ENCODE data around the gene SLC6A3. TPM values are rescaled to one million over a fixed set of nuclear protein-coding genes. Genes with fewer than 3 reads are reported as not detected.

SLC6A3 gene
- total RNA-seq, 2 donors from 2014 or later, result not detected

GRCh38 chr5:1472964-1473628 is 27.9 kb upstream of the SLC6A3 start:
- Mint-ChIP-seq H3K9me3 (no peaks in the 10 kb centered on the region), H3K36me3 (ENCODE audit: low read depth) (peaks cover 46% of the 10 kb centered on the region), H3K4me3 (no peak overlapping the region), H3K27me3 (no peaks in the 10 kb centered on the region), H3K27ac (no peak overlapping the region), H3K4me1 (no peaks in the 10 kb centered on the region)
- no peak for ATAC-seq (replicated peaks)

GRCh38 chr5:1471997-1472963 is 27.0 kb upstream of the SLC6A3 start:
- Mint-ChIP-seq H3K27me3 (no peaks in the 10 kb centered on the region), H3K9me3 (no peaks in the 10 kb centered on the region), H3K36me3 (ENCODE audit: low read depth) (peaks cover 40% of the 10 kb centered on the region), H3K4me3 (no peak overlapping the region), H3K27ac (no peak overlapping the region), H3K4me1 (no peaks in the 10 kb centered on the region)
- ATAC-seq (replicated peaks), result no peak

- no peak overlapping the region for H3K4me3 Mint-ChIP-seq
- peaks cover 31% of the 10 kb centered on the region for H3K36me3 Mint-ChIP-seq (ENCODE audit: low read depth)
- H3K27ac Mint-ChIP-seq, result no peak overlapping the region
- no peaks in the 10 kb centered on the region for H3K27me3 Mint-ChIP-seq
- ATAC-seq (replicated peaks), result no peak
- no peaks in the 10 kb centered on the region for H3K9me3 Mint-ChIP-seq
- H3K4me1 Mint-ChIP-seq, result no peaks in the 10 kb centered on the region
Observed at GRCh38 chr5:1471240-1471853, 26.1 kb upstream of the SLC6A3 start.

GRCh38 chr5:1470762-1471211 is 25.5 kb upstream of the SLC6A3 start:
- Mint-ChIP-seq H3K9me3 (no peaks in the 10 kb centered on the region), H3K4me1 (no peaks in the 10 kb centered on the region), H3K36me3 (ENCODE audit: low read depth) (peaks cover 31% of the 10 kb centered on the region), H3K27ac (no peak overlapping the region), H3K4me3 (no peak overlapping the region), H3K27me3 (no peaks in the 10 kb centered on the region)
- ATAC-seq (replicated peaks), result no peak

- Mint-ChIP-seq H3K27me3 (no peaks in the 10 kb centered on the region), H3K36me3 (ENCODE audit: low read depth) (peaks cover 31% of the 10 kb centered on the region), H3K4me1 (no peaks in the 10 kb centered on the region), H3K9me3 (no peaks in the 10 kb centered on the region), H3K4me3 (no peak overlapping the region), H3K27ac (peak overlapping the region; percentile 58)
- no peak for ATAC-seq (replicated peaks)
Observed at GRCh38 chr5:1468629-1469527, 23.6 kb upstream of the SLC6A3 start.

DNA sequence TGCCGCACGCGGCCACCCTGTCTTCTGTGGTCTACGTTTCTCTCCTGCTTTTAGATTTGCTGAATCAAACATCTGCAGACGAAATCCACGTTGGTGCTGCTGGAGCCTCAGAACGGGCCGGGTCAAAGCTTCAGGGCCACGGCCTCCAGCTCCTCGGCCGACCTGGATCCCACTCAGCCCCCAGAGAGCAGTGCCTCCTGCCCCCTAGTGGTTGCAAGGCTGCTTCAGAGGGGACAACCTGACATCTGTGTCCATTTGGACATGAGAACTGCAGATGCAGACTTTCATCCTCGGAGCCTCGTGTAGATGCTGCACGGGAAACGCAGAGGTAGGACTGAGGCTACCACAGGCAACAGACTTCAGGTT is 23.0 kb upstream of the SLC6A3 start:
- Mint-ChIP-seq H3K9me3 (no peaks in the 10 kb centered on the region), H3K36me3 (ENCODE audit: low read depth) (peaks cover 24% of the 10 kb centered on the region), H3K4me1 (no peaks in the 10 kb centered on the region), H3K4me3 (no peak overlapping the region), H3K27ac (peak overlapping the region; percentile 58), H3K27me3 (no peaks in the 10 kb centered on the region)
- no peak for ATAC-seq (replicated peaks)

GRCh38 chr5:1467341-1468246 is 22.4 kb upstream of the SLC6A3 start:
- no peaks in the 10 kb centered on the region for H3K27me3 Mint-ChIP-seq
- H3K9me3 Mint-ChIP-seq, result no peaks in the 10 kb centered on the region
- H3K4me1 Mint-ChIP-seq, result no peaks in the 10 kb centered on the region
- H3K4me3 Mint-ChIP-seq, result no peak overlapping the region
- peak overlapping the region; percentile 58 for H3K27ac Mint-ChIP-seq
- ATAC-seq (replicated peaks), result no peak
- peaks cover 23% of the 10 kb centered on the region for H3K36me3 Mint-ChIP-seq (ENCODE audit: low read depth)

- no peak overlapping the region for H3K27ac Mint-ChIP-seq
- no peak overlapping the region for H3K4me3 Mint-ChIP-seq
- peaks cover 31% of the 10 kb centered on the region for H3K36me3 Mint-ChIP-seq (ENCODE audit: low read depth)
- H3K9me3 Mint-ChIP-seq, result no peaks in the 10 kb centered on the region
- no peaks in the 10 kb centered on the region for H3K4me1 Mint-ChIP-seq
- ATAC-seq (replicated peaks), result no peak
- H3K27me3 Mint-ChIP-seq, result no peaks in the 10 kb centered on the region
Observed at GRCh38 chr5:1466631-1467265, 21.5 kb upstream of the SLC6A3 start.

DNA sequence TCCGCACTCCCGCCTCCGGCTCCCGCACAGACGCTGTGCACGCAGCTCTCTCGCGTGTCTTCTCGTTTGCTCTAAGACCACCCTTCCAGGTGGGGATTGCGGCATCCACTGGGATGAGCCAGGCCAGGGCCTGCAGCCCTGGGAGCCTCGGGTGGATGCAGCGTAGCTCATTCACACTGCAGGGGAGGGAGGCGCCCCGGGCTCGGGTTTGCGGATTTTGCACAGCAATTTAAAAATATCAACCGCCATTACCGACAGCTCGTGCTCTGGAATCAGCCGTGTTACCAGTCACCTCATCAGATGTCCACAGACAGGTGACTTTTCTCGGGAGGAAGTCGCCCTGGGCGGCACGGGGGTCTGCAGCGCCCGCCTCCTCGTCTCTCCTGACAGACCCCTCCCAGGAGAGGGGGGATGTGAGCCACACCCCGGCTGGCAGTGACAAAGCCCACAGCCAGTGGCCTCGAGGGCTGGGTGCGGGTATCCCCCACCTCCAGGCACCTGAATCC is 20.8 kb upstream of the SLC6A3 start:
- Mint-ChIP-seq H3K27me3 (no peaks in the 10 kb centered on the region), H3K4me3 (no peak overlapping the region), H3K4me1 (no peaks in the 10 kb centered on the region), H3K27ac (no peak overlapping the region), H3K36me3 (ENCODE audit: low read depth) (peaks cover 39% of the 10 kb centered on the region), H3K9me3 (no peaks in the 10 kb centered on the region)
- ATAC-seq (replicated peaks), result no peak

DNA sequence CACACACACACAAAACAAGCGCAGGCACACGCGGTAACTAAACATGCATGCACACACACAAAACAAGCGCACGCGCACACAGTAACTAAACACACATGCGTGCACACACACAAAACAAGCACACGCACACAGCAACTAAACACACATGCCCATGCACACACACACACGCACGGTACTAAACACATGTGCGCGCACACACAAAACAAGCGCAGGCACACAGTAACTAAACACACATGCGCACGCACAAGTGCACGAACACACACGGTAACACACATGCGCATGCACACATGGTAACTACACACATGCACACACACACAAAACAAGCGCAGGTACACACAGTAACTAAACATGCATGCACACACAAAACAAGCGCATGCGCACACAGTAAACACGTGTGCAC is 19.9 kb upstream of the SLC6A3 start:
- no peaks in the 10 kb centered on the region for H3K9me3 Mint-ChIP-seq
- H3K27me3 Mint-ChIP-seq, result no peaks in the 10 kb centered on the region

DNA sequence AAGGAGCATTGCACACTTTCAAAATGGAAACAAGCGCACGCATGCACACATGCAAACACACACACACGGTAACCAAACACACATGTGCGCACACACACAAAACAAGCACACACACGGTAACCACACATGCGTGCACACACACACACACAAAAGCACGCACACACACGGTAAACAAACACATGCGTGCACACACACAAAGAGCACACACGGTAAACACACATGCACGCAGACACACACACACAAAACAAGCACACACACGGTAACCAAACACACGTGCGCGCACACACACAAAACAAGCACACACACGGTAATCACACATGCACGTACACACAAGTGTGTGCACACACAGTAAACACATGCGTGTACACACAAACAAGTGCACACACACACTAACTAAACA is 19.3 kb upstream of the SLC6A3 start:
- Mint-ChIP-seq H3K36me3 (ENCODE audit: low read depth) (peaks cover 46% of the 10 kb centered on the region), H3K27ac (no peak overlapping the region), H3K27me3 (no peaks in the 10 kb centered on the region), H3K9me3 (no peaks in the 10 kb centered on the region), H3K4me1 (no peaks in the 10 kb centered on the region), H3K4me3 (no peak overlapping the region)
- ATAC-seq (replicated peaks), result no peak

More for the DNA sequence above, 19.9 kb upstream of the SLC6A3 start:
- Mint-ChIP-seq H3K4me1 (no peaks in the 10 kb centered on the region), H3K36me3 (ENCODE audit: low read depth) (peaks cover 46% of the 10 kb centered on the region), H3K4me3 (no peak overlapping the region), H3K27ac (no peak overlapping the region)
- ATAC-seq (replicated peaks), result no peak

DNA sequence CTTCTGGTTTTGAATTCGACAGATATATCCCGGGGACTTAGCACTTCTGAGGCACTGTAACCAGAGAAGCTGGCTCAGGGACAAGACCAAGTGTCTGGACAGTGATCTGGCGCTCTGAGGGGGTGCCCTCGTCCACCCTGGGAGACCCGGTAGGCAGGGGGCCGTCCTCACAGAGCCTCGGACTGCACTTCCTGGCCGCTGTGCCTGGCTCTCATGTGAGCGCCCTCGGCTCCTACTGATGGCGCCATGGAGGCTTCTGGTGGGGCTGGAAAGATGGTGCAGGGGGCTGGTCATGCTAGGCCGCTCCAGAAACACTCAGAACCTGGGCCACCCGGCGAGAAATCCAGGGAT is 18.8 kb upstream of the SLC6A3 start:
- no peaks in the 10 kb centered on the region for H3K4me1 Mint-ChIP-seq
- H3K9me3 Mint-ChIP-seq, result no peaks in the 10 kb centered on the region
- peaks cover 46% of the 10 kb centered on the region for H3K36me3 Mint-ChIP-seq (ENCODE audit: low read depth)
- no peaks in the 10 kb centered on the region for H3K27me3 Mint-ChIP-seq
- no peak overlapping the region for H3K4me3 Mint-ChIP-seq
- ATAC-seq (replicated peaks), result no peak
- no peak overlapping the region for H3K27ac Mint-ChIP-seq
